HCT116 (cell line): ENCODE measurements around the gene ZNF451. TPM values are rescaled to one million over a fixed set of nuclear protein-coding genes. Genes with fewer than 3 reads are reported as not detected.

Experiments used
- ATAC-seq: fragments of 200-7000 bp; cut with Tn5 transposase; 2 replicates; pipeline ENCODE4 v1.9.1; 2020; ENCODE audit warnings: mild to moderate bottlenecking, moderate library complexity
- BruUV-seq: library from RNA; stranded (reverse); fragments of 400-500 nt; replicated peaks from 2 replicates; lab custom pipeline; 2021; lab: Mats Ljungman, UMichigan
- CTCF ChIA-PET: fragments of 300-600 bp; sonication (Branson Sonifier 250); formaldehyde crosslinking; loops from one replicate; lab custom pipeline; 2021; ENCODE audit warnings: antibody characterized with exemption; lab: Charles Lee
- POLR2A ChIA-PET: fragments of 300-600, 350-600 bp; sonication (Branson Sonifier 250); formaldehyde crosslinking; loops from one replicate; lab custom pipeline; 2021; ENCODE audit warnings: antibody characterized with exemption; lab: Charles Lee
- RAD21 ChIA-PET, 2 experiments: fragments of 300-600 bp; sonication (Branson Sonifier 250); formaldehyde crosslinking; loops; one replicate each; lab custom pipeline; 2023; ENCODE audit warnings: low total read pairs in 2 of 2; ENCODE audit not compliant: uncharacterized antibody in 2 of 2, unreplicated experiment in 2 of 2, low non-redundant PET in 1 of 2; lab: Charles Lee
- DNase-seq: peaks from one replicate; pipeline ENCODE4 v3.0.0-alpha.2; 2010; ENCODE audit warnings: low read depth, low spot score
- H2AFZ ChIP-seq: fragments of 200-600 bp; shearing (Covaris generic), sonication (generic); 2 replicates; pipeline ENCODE4 v1.6.1; 2017; ENCODE audit warnings: low read depth, mixed run types, mixed read lengths, antibody characterized with exemption, low read length; ENCODE audit not compliant: poor library complexity, severe bottlenecking
- H3K27ac ChIP-seq: 2 replicates; pipeline ENCODE4 v1.5.1; 2012; ENCODE audit warnings: low read depth, low read length
- H3K27me3 ChIP-seq: fragments of 200-600 bp; sonication (generic); 2 replicates; pipeline ENCODE4 v1.6.1; 2016; ENCODE audit warnings: mixed run types, low read length, mixed read lengths; ENCODE audit not compliant: insufficient read depth
- H3K36me3 ChIP-seq, 2 experiments: fragments of 200-500 bp in 1 of 2; fragments of 200-600 bp in 1 of 2; sonication (Bioruptor generic) in 1 of 2; sonication (generic) in 1 of 2; 2 replicates each; pipeline versions ENCODE4 v1.5.1 to v1.6.1; 2014 to 2016; ENCODE audit warnings: low read length in 2 of 2, inconsistent platforms in 1 of 2, mixed read lengths in 1 of 2, mixed run types in 1 of 2; ENCODE audit not compliant: insufficient read depth in 2 of 2, control insufficient read depth in 1 of 2
- H3K4me1 ChIP-seq, 2 experiments: fragments of 200-600 bp in 1 of 2; sonication (generic) in 1 of 2; 2 replicates each; pipeline versions ENCODE4 v1.5.1 to v1.6.1; 2012 to 2017; ENCODE audit warnings: low read length in 2 of 2, inconsistent platforms in 1 of 2, mild to moderate bottlenecking in 1 of 2, mixed read lengths in 1 of 2, mixed run types in 1 of 2, moderate library complexity in 1 of 2; ENCODE audit not compliant: insufficient read depth in 2 of 2, control insufficient read depth in 1 of 2
- H3K4me2 ChIP-seq: fragments of 200-600 bp; sonication (generic); 2 replicates; pipeline ENCODE4 v1.6.1; 2017; ENCODE audit warnings: mixed run types, low read length, mixed read lengths
- H3K4me3 ChIP-seq, 2 experiments: fragments of 200-600 bp in 1 of 2; sonication (generic) in 1 of 2; replicated peaks in 1 of 2; 2 replicates each; pipeline ENCODE4 v1.5.1; 2011 to 2016; ENCODE audit warnings: low read length in 2 of 2, control low read depth in 1 of 2, low read depth in 1 of 2, mild to moderate bottlenecking in 1 of 2, mixed read lengths in 1 of 2, mixed run types in 1 of 2
- H3K79me2 ChIP-seq: fragments of 200-600 bp; sonication (generic); 2 replicates; pipeline ENCODE4 v1.6.1; 2017; ENCODE audit warnings: mild to moderate bottlenecking, mixed run types, low read length, moderate library complexity, mixed read lengths; ENCODE audit not compliant: insufficient read depth
- H3K9ac ChIP-seq: fragments of 200-600 bp; sonication (generic); 2 replicates; pipeline ENCODE4 v1.6.1; 2016; ENCODE audit warnings: low read length, mixed read lengths
- H3K9me2 ChIP-seq: fragments of 200-600 bp; sonication (generic), shearing (Covaris generic); 2 replicates; pipeline ENCODE4 v1.6.1; 2017; ENCODE audit warnings: mixed run types, mild to moderate bottlenecking, moderate library complexity; ENCODE audit not compliant: insufficient read depth
- H3K9me3 ChIP-seq, 2 experiments: fragments of 200-500 bp in 1 of 2; fragments of 200-600 bp in 1 of 2; sonication (Bioruptor generic) in 1 of 2; sonication (generic) in 1 of 2; 2 replicates each; pipeline ENCODE4 v1.6.1; 2014 to 2017; ENCODE audit warnings: low read length in 2 of 2, mixed read lengths in 2 of 2, inconsistent platforms in 1 of 2, low read depth in 1 of 2, mild to moderate bottlenecking in 1 of 2, mixed run types in 1 of 2, moderate library complexity in 1 of 2; ENCODE audit not compliant: control insufficient read depth in 1 of 2, insufficient read depth in 1 of 2
- H4K20me1 ChIP-seq: fragments of 200-600 bp; sonication (generic), shearing (Covaris generic); 2 replicates; pipeline ENCODE4 v1.6.1; 2017; ENCODE audit warnings: mixed run types, mild to moderate bottlenecking, moderate library complexity; ENCODE audit not compliant: insufficient read depth
- ATF3 ChIP-seq: IDR thresholded peaks from 2 replicates; pipeline ENCODE4 v1.6.1; 2012
- CTCF ChIP-seq, 3 experiments: fragments of 200-600 bp in 1 of 3; sonication (generic) in 1 of 3; IDR thresholded peaks in 2 of 3; conservative IDR thresholded peaks in 1 of 3; 2 replicates each; pipeline ENCODE4 v1.5.1; 2012 to 2017; ENCODE audit warnings: low read depth in 2 of 3, low read length in 2 of 3, antibody characterized with exemption in 1 of 3, borderline replicate concordance in 1 of 3, control low read depth in 1 of 3, mild to moderate bottlenecking in 1 of 3, mixed read lengths in 1 of 3, mixed run types in 1 of 3, moderate library complexity in 1 of 3; ENCODE audit not compliant: insufficient read depth in 1 of 3
- EGR1 ChIP-seq: IDR thresholded peaks from 2 replicates; pipeline ENCODE4 v1.6.1; 2012; ENCODE audit warnings: low read depth
- ELF1 ChIP-seq: IDR thresholded peaks from 2 replicates; pipeline ENCODE4 v1.6.1; 2012; ENCODE audit warnings: low read depth, borderline replicate concordance
- EZH2 ChIP-seq: fragments of 200-600 bp; sonication (generic); IDR thresholded peaks from 2 replicates; pipeline ENCODE4 v1.6.1; 2017; ENCODE audit warnings: antibody characterized with exemption, mixed run types
- EZH2phosphoT487 ChIP-seq: fragments of 200-600 bp; IDR thresholded peaks from 2 replicates; pipeline ENCODE4 v1.6.1; 2018; ENCODE audit warnings: antibody characterized with exemption, borderline replicate concordance
- POLR2A ChIP-seq: IDR thresholded peaks from 2 replicates; pipeline ENCODE4 v1.7.0; 2011; ENCODE audit warnings: borderline replicate concordance; ENCODE audit not compliant: insufficient read depth, insufficient read length; ENCODE audit errors: extremely low read depth
- POLR2AphosphoS5 ChIP-seq: IDR thresholded peaks from 2 replicates; pipeline ENCODE4 v1.6.1; 2011; ENCODE audit warnings: mild to moderate bottlenecking, low read depth, low read length, moderate library complexity
- RAD21 ChIP-seq: IDR thresholded peaks from 2 replicates; pipeline ENCODE4 v1.6.1; 2012; ENCODE audit warnings: low read depth, mild to moderate bottlenecking
- REST ChIP-seq: IDR thresholded peaks from 2 replicates; pipeline ENCODE4 v1.6.1; 2012; ENCODE audit warnings: low read depth
- SIN3A ChIP-seq: IDR thresholded peaks from 2 replicates; pipeline ENCODE4 v1.6.1; 2012; ENCODE audit warnings: low read depth
- TCF7L2 ChIP-seq: IDR thresholded peaks from 2 replicates; pipeline ENCODE4 v1.7.0; 2011; ENCODE audit warnings: borderline replicate concordance, inconsistent platforms; ENCODE audit not compliant: insufficient read depth, insufficient read length; ENCODE audit errors: extremely low read depth
- ZNF274 ChIP-seq: fragments of 200-500 bp; sonication (Bioruptor generic); IDR thresholded peaks from 2 replicates; pipeline ENCODE4 v1.6.1; 2014; ENCODE audit warnings: mild to moderate bottlenecking, low read depth, low read length, inconsistent platforms
- intact Hi-C: fragments of 100-400 bp; cut with micrococcal nuclease; formaldehyde crosslinking; loops from 2 replicates; pipeline ENCODE4 v1.10.0; 2022
- total RNA-seq: library from RNA; stranded (reverse); gene quantifications from one replicate; pipeline ENCODE4 v1.2.1, GENCODE V29; 2021; ENCODE audit not compliant: unreplicated experiment
- TF ChIP-seq, protein P1 (sequence below): IDR thresholded peaks from 2 replicates; pipeline ENCODE4 v1.6.1; 2012

Gene ZNF451
- total RNA-seq, 1 experiment from 2014 or later, result 49.1 TPM

DNA sequence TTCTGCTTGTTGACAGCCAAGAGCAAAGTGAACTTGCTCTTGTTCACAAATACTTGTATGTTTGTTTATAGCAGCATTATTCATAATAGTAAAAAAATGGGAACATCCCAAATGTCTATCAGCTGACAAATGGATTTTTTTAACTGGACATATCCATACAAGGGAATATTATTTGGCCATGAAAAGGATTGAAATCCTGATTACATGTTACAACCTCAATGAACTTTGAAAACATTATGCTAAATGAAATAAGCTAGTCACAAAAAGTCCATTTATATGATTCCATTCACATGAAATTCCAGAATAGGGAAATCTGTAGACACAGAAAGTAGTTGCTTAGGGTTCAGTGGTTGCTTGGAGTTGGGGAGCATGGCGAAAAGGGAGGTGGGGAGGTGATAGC is 53.7 kb downstream of the ZNF451 start:
- Histone ChIP-seq H4K20me1 (no peaks in the 10 kb centered on the region), H3K9me3 (no peaks in the 10 kb centered on the region), H3K9ac (no peak overlapping the region), H3K9me2 (no peaks in the 10 kb centered on the region), H3K27ac (no peak overlapping the region), H3K36me3 (peaks cover 9 to 15% of the 10 kb centered on the region in 2 experiments; a peak in 2 of 4 replicates), H3K4me2 (no peak overlapping the region), H3K27me3 (no peaks in the 10 kb centered on the region), H3K4me1 (no peaks in the 10 kb centered on the region), H2AFZ (no peak overlapping the region), H3K4me3 (no peak overlapping the region), H3K79me2 (no peaks in the 10 kb centered on the region)
- DNase-seq, result no peak
- CTCF ChIA-PET, result no interaction called here
- ATAC-seq, result no peak
- TF ChIP-seq REST (no peak), POLR2A (no peak), ATF3 (no peak), CTCF (IDR thresholded peaks at IDR 0.05 in 2 of 3, conservative IDR thresholded peaks at IDR 0.05 in 1 of 3; ENCODE audit: borderline replicate concordance in 1 of 3, insufficient read depth in 1 of 3, low read depth in 2 of 3, low read length in 2 of 3) (no peak), EZH2 (no peak), ELF1 (no peak), SIN3A (no peak), TCF7L2 (no peak), EGR1 (no peak), RAD21 (no peak), ZNF274 (no peak), EZH2phosphoT487 (no peak), POLR2AphosphoS5 (no peak)
- TF ChIP-seq, protein P1, sequence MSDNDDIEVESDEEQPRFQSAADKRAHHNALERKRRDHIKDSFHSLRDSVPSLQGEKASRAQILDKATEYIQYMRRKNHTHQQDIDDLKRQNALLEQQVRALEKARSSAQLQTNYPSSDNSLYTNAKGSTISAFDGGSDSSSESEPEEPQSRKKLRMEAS, result no peak
- intact Hi-C loops, result no loop called here
- RAD21 ChIA-PET, result no interaction called here
- POLR2A ChIA-PET, result no interaction called here
- BruUV-seq, result no TSS peak
